Stimulated activated naive CD8-positive, alpha-beta T cell treated with anti-CD3 and anti-CD28 coated beads, Interleukin-15, Interleukin-2, amounts not matched to agents 100 ng/mL and 50 ng/mL, for 24 hours (primary cell): ENCODE measurements around the gene ELF4.

ENCODE experiments used
- H3K27ac Mint-ChIP-seq: one replicate; pipeline ENCODE4 v1.8.0; 2021; ENCODE audit warnings: mild to moderate bottlenecking, mixed read lengths
- H3K27me3 Mint-ChIP-seq: one replicate; pipeline ENCODE4 v1.8.0; 2021; ENCODE audit warnings: mixed read lengths
- H3K36me3 Mint-ChIP-seq: one replicate; pipeline ENCODE4 v1.8.0; 2021; ENCODE audit warnings: low read depth, mixed read lengths
- H3K4me1 Mint-ChIP-seq: one replicate; pipeline ENCODE4 v1.8.0; 2021; ENCODE audit warnings: low read depth, mixed read lengths
- H3K4me3 Mint-ChIP-seq: one replicate; pipeline ENCODE4 v1.8.0; 2021; ENCODE audit warnings: mild to moderate bottlenecking, mixed read lengths
- H3K9me3 Mint-ChIP-seq: one replicate; pipeline ENCODE4 v1.8.0; 2021; ENCODE audit warnings: mixed read lengths

The ELF4 gene

DNA sequence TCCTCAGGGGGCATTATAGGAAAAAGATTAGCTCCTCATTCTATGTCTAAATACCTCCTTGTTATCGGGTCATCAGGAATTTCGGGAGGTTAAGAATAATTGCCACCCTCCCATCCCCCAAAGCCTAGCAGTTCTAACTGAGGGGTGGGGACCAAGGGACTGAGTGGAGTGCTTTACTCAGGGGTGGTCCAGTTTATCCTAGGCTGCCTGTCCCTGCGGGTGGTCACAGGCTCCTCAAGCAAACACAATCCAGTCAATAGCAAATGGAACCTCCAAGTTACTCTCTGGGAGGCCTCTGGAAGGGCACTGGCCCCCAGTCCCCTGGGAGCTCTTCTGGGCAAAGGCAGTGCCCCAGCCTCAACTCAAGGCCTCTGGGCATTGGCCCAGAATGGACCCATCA lies 6.7 kb downstream of the ELF4 start:
- Mint-ChIP-seq H3K4me3 (no peak overlapping the region), H3K4me1 (peaks cover 66% of the 10 kb centered on the region), H3K9me3 (no peaks in the 10 kb centered on the region), H3K36me3 (peaks cover 13% of the 10 kb centered on the region), H3K27me3 (no peaks in the 10 kb centered on the region), H3K27ac (no peak overlapping the region)

DNA sequence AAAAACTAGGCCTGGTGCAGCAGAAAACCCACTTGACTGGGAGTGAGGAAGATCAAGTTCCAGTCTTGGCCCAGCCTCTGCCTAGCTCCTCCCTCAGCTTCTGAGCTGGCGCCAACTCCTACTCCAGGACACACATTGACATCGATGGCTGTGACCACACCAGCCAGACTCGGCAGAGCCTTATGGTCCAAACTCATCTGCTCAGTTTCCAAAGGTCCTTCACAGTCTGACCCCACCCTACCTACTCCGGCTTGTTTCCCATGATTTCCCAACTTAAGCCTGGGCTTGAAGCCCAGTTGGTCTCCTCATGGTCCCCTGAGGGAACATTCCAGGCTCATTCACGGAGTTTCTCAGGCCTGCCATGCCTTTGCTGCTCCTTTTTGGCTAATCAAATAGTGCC lies 10.1 kb downstream of the ELF4 start:
- Mint-ChIP-seq H3K27ac (no peak overlapping the region), H3K4me1 (peaks cover 69% of the 10 kb centered on the region)

DNA sequence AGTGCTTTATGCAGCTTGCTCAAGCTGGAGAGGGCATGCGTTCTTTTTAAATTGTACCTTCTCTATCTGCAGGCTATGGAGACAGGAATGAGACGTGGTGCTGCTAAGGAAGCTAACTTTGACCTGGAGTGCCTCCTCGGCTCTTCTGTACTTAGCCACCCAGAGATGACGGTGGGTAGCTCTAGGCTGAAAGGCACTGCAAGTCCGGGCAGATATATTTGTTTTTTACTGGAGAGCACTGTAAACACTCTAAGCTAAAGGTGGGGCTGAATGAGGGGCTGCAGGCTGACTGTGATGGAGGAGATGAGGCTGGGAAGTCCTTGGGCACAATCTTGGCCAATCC lies 12.1 kb downstream of the ELF4 start:
- no peaks in the 10 kb centered on the region for H3K9me3 Mint-ChIP-seq
- peak overlapping the region; percentile 79 for H3K27ac Mint-ChIP-seq
- no peak overlapping the region for H3K4me3 Mint-ChIP-seq
- no peaks in the 10 kb centered on the region for H3K27me3 Mint-ChIP-seq
- H3K36me3 Mint-ChIP-seq = peaks cover 6% of the 10 kb centered on the region
- H3K4me1 Mint-ChIP-seq = peaks cover 74% of the 10 kb centered on the region

More for the DNA sequence above, 10.1 kb downstream of the ELF4 start:
- Mint-ChIP-seq H3K27me3 (no peaks in the 10 kb centered on the region), H3K9me3 (no peaks in the 10 kb centered on the region), H3K36me3 (peaks cover 10% of the 10 kb centered on the region), H3K4me3 (no peak overlapping the region)

DNA sequence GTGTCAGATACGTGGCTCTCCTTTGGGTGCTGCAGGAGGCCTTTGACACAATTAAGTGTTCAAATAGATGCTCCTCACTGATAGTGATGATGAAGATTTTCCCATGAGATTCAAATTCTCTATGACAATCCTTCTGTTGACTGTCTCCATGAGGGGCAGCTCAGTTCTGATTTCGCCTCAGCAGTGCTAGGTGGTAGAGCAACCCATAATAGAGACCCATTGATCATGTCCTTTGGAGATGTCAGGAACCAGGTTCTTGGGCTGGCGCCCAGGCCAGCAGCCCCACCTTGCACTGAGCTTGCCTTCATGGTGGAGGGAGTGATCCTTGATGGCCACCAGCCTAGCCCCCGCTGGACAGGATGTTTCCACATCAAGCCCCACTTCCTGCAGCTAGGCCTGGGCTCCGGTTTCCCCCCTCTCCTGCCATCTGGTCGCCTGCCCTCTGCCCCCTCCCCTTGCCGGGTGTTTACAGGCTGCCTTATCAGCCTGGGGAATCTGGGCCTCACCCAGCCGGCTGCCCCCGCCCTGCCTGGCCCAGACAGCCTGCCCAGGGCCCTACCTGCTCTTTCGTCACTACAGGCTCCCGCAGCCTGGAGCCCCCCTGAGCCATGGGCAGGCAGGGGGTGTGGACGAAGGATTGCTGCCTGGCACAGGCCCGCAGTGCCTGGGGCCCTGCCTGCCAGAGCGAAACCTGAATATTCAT lies 12.6 kb downstream of the ELF4 start:
- no peak overlapping the region for H3K4me3 Mint-ChIP-seq
- no peaks in the 10 kb centered on the region for H3K27me3 Mint-ChIP-seq
- no peaks in the 10 kb centered on the region for H3K9me3 Mint-ChIP-seq
- peaks cover 72% of the 10 kb centered on the region for H3K4me1 Mint-ChIP-seq
- H3K36me3 Mint-ChIP-seq = peaks cover 6% of the 10 kb centered on the region
- peak overlapping the region; percentile 79 for H3K27ac Mint-ChIP-seq

DNA sequence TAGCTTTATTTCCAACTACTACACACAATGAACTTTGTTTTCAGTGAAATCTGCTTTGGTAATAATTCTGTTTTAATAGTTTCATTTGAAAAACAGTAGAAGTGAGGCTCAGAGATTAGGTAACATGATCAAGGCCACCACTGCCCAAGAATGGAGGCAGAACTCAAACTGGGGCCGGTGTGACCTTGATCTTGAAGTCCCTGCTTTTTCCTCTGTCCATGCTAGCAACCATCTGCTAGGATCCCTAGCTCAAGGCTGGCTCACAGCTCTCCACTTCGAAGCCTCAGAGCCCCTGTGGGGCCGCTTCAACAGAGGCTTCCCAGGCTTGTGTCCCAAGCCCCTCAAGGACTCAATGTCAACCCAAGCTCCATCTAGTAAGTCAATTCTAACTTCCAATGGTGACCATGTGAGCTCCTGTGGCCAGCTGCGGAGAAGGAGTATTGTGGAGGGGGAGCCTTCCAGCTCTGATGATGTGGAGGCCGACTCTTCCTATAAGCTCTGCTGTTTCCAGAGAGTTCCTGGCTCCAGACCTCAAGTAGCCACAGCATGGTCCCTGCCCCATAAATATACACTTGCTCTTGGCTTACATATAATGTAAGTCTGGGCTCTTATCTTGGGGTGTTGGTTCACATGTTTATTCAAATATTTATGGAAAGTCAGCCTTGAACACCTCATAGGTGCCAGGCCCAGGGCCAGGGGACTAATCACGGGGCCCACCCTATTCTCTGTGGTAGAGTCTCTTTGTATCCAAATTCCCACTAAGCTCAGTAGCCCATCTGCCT lies 14.9 kb downstream of the ELF4 start:
- no peaks in the 10 kb centered on the region for H3K36me3 Mint-ChIP-seq
- H3K27me3 Mint-ChIP-seq = no peaks in the 10 kb centered on the region
- H3K9me3 Mint-ChIP-seq = no peaks in the 10 kb centered on the region
- H3K4me3 Mint-ChIP-seq = no peak overlapping the region
- peaks cover 77% of the 10 kb centered on the region for H3K4me1 Mint-ChIP-seq
- no peak overlapping the region for H3K27ac Mint-ChIP-seq

DNA sequence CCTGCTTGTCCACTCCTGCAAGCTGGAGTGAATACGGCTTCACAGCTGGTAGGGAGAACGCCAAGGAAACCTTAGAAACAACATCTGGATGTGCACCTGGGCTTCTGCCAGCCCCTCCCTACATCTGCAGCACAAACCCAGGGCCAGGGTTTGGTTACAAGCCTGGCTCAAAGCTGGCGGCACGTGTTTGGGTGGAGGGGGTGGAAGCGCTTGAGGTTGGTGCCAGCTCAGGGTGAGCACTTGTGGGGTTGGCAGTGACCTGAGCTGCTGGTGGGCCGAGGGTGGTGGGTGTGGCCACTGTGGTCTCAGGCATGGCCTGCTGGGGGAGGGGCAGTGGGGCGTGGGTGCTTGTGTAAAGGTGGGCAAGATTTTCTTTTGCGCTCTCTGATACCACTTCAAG lies 15.6 kb downstream of the ELF4 start:
- H3K27ac Mint-ChIP-seq = no peak overlapping the region
- no peaks in the 10 kb centered on the region for H3K9me3 Mint-ChIP-seq
- H3K4me1 Mint-ChIP-seq = peaks cover 73% of the 10 kb centered on the region
- H3K4me3 Mint-ChIP-seq = no peak overlapping the region
- no peaks in the 10 kb centered on the region for H3K27me3 Mint-ChIP-seq
- no peaks in the 10 kb centered on the region for H3K36me3 Mint-ChIP-seq

DNA sequence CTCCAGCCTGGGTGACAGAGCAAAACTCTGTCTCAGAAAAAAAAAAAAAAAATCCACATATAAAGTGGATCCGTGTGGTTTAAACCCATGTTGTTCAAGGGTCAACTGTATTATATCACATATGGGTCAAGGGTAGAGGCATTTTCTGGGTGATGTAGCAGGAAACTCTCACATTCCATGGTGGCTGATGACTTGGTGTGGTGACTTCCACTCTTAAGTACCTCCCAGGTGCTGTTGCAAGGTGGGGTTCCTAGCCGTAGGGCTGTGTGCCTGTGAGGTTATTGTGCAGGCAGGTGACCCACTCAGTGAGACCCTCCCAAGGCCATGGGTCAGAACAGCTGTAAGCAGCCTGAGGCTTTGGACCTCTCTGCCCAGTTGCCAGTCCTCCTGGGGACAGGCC lies 17.0 kb downstream of the ELF4 start:
- Mint-ChIP-seq H3K27me3 (no peaks in the 10 kb centered on the region), H3K36me3 (no peaks in the 10 kb centered on the region), H3K4me3 (no peak overlapping the region), H3K4me1 (peaks cover 71% of the 10 kb centered on the region), H3K9me3 (no peaks in the 10 kb centered on the region), H3K27ac (no peak overlapping the region)

DNA sequence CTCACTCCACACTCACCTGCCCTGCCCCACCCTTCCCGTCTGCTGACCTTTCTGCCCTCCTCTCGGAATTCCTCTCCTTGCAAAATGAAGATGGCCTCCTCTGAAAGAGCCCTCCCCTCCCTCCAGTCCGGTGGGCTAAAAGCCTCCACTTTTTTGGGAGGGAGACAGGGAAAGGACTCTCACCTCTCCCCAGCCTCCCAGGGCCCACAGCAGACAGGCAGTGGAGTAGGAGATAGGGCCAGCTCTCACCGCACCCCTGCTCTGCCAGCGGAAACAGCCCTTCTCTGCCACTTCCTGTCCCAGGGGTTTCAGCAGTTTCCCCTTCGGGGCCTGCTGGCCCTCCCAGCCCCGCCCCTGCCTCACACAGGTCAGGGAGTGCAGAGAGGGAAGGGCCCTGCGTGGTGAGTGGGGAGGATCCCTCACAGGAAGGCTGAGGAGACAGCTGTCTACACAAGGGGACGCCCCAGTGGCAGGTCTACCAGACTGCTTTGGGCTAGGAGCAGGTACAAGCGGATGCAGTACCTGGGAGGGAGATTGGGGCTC lies 18.2 kb downstream of the ELF4 start:
- peak overlapping the region; percentile 87 for H3K4me3 Mint-ChIP-seq
- H3K27ac Mint-ChIP-seq = peak overlapping the region; percentile 95
- H3K36me3 Mint-ChIP-seq = no peaks in the 10 kb centered on the region
- no peaks in the 10 kb centered on the region for H3K27me3 Mint-ChIP-seq
- H3K9me3 Mint-ChIP-seq = no peaks in the 10 kb centered on the region
- H3K4me1 Mint-ChIP-seq = peaks cover 72% of the 10 kb centered on the region

DNA sequence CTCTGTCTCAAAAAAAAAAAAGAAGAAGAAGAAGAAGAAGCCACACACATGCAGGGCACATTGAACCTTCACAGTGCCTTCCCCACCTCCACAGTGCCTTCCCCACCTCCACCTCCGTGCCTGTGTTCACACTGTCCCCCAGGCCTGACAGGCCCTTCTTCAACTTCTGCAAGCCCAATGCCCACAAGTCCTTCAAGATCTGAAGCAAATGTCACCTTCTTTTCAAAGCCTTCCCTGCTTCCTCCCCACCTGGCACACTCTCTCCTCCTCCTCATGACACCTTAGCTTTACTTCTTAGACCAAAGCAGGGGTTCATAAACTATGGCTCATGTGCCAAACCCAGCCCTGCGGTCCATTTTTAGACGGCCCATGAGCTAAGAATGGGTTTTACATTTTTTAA lies 19.9 kb downstream of the ELF4 start:
- H3K27ac Mint-ChIP-seq = peak overlapping the region; percentile 85

DNA sequence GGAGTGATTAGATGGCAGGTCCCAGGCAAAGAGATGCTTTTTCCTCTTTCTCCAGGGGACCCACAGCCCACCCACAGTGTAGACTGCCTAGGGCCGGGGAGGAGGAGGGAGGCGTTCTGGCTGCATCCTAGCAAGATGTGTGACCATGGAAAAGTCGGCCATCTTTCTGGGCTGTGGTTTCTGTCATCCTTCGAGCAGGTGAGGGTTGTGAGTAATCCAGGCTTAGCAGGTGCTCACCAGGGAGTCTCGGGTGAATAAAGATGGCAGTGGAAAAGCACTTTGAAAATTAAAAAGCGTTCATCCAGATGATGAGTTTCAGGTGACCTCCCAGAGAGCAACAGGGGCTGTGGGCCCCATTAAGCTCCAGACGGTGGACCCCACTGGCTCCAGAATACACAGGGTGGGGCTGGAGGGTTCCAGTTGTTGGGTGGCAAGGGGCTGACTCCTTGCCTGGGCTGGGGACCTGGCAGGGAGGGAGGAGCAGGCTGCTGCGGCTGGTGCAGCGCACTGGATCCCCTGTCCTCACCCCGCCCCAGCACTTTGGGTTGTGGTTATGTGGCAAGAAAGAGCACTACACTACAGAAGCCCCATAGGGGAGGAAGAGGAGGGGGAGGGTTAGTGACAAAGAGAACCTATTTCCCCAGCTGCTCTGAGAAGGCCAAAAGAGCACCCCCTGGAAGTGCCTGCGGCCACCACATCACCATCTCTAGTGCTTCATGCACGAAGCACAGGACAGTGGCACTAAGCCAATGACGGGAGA lies 23.7 kb downstream of the ELF4 start:
- Mint-ChIP-seq H3K27ac (peak overlapping the region; percentile 85), H3K36me3 (no peaks in the 10 kb centered on the region), H3K4me1 (peaks cover 85% of the 10 kb centered on the region), H3K27me3 (no peaks in the 10 kb centered on the region), H3K9me3 (no peaks in the 10 kb centered on the region), H3K4me3 (peak overlapping the region; percentile 67)

More for the DNA sequence above, 19.9 kb downstream of the ELF4 start:
- peaks cover 78% of the 10 kb centered on the region for H3K4me1 Mint-ChIP-seq
- peak overlapping the region; percentile 53 for H3K4me3 Mint-ChIP-seq
- no peaks in the 10 kb centered on the region for H3K36me3 Mint-ChIP-seq
- H3K27me3 Mint-ChIP-seq = no peaks in the 10 kb centered on the region
- no peaks in the 10 kb centered on the region for H3K9me3 Mint-ChIP-seq

DNA sequence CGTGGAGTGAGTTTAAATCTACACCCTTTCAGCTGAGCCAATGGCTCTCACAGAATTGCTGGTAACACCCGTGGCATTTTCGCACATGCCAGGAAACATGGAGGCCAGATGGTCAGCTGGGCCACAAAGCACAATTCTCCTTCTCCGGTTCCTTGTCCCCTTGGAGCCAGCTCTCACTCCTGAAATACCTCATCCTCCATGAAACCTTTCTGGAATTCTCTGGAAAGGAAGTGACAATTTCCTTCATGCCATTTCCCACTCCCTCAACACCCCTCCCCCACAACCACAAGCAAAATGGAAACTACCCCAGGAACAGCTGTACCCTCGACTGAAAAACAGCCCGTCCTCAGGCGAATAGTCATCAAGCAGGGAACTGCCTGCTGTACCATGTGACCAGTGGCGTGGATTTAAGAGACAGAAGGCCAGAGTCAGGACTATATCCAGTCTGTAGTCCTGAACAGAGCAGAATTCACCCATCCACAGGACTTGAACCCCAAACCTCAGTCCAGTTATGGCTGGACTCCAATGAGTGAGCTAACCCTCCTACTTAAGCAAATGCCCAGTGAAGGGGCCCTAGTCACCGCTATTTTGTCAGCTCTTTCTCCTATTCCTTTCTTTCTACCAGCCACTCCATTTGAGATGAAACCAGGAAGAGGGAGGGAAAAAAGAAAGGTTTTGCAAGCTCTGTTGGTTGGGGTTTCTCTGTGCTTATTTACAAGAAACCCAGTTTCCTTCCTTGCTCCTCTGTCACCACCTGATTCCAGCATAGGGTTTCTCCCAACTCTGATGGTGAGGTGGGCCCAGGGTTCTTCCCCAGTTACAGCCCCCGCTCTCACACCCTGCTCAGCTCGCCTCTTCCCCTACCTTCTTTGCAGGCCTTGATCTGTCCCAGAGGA lies 24.5 kb downstream of the ELF4 start:
- H3K4me1 Mint-ChIP-seq = peaks cover 85% of the 10 kb centered on the region
- no peaks in the 10 kb centered on the region for H3K27me3 Mint-ChIP-seq
- H3K9me3 Mint-ChIP-seq = no peaks in the 10 kb centered on the region
- H3K4me3 Mint-ChIP-seq = peak overlapping the region; percentile 67
- no peaks in the 10 kb centered on the region for H3K36me3 Mint-ChIP-seq
- H3K27ac Mint-ChIP-seq = peak overlapping the region; percentile 85

DNA sequence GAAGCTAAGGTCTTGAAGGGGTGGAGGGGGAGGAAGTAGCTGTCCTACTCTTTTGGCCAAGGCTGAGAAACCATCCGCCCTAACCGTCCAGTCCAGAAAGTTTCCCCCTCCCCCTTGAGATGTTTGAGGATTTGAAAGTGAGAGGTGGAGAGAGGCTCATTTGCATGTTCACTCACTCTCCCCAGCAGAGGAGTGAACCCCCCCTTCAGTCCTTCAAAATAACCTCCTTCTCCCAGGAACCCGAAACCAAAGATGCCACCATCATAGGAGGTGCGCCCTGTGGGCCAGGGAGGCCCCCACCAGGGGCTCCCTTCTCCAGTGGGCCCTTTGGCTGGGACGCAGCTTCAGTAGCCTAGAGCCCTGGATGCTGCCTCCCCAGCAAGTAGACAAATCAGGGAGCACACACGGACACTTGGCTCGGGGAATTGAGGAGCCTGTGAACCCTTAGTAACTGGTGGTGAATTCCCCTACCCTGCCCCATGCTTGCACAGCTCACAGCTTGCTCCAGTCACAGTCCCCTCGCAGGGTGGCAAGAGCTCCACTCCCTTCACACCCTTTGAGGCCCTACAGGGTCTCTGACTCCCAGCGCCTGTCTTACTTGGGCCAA lies 25.6 kb downstream of the ELF4 start:
- Mint-ChIP-seq H3K36me3 (peaks cover 3% of the 10 kb centered on the region), H3K9me3 (no peaks in the 10 kb centered on the region), H3K4me1 (peaks cover 81% of the 10 kb centered on the region), H3K4me3 (peak overlapping the region; percentile 67), H3K27ac (peak overlapping the region; percentile 85), H3K27me3 (no peaks in the 10 kb centered on the region)

DNA sequence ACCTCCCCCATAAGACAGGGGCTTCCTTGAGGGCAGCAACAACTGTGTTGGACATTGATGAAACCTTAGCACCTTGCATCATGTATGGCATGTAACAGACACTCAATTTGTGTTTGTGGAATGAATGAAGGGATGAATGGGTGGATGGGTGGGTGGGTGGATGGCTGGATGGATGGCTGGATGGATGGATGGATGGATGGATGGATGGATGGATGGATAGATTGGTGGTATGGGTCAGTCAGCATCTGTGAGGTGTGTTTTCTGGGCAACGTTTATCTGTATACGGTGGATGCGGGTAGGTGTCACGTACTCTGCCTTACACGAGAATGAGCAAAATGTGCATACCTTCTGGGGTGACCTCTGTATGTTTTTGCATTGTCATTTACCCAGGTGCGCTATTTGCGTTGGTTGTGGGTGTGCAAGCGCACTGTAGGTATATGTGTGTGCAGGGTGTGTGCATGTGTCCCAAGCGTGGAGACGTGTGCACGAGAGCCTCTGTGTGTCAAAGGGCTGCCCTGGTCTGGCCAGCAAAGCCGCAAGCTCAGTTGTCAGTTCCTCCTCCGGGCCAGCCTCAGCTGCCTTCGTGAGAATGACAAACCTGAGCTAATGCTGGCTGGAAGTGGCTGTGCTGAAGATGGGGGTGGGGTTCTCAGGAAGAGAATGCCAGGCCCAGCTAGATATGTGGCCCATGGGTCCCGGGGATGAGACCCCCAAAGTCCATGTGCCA lies 26.5 kb downstream of the ELF4 start:
- H3K4me1 Mint-ChIP-seq = peaks cover 79% of the 10 kb centered on the region
- peaks cover 4% of the 10 kb centered on the region for H3K36me3 Mint-ChIP-seq
- peak overlapping the region; percentile 67 for H3K4me3 Mint-ChIP-seq

More for the DNA sequence above, 26.5 kb downstream of the ELF4 start:
- Mint-ChIP-seq H3K9me3 (no peaks in the 10 kb centered on the region), H3K27me3 (no peaks in the 10 kb centered on the region), H3K27ac (peak overlapping the region; percentile 85)
